GM13976 (cell line): ENCODE results near the gene PVALB.

ENCODE experiments used
- DNase-seq: peaks from one replicate; pipeline ENCODE4 v3.0.0; 2012; ENCODE audit warnings: low spot score
- CTCF ChIP-seq: IDR thresholded peaks from 2 replicates; pipeline ENCODE4 v1.5.1; 2012; ENCODE audit warnings: borderline replicate concordance, mild to moderate bottlenecking; ENCODE audit not compliant: insufficient read depth; ENCODE audit errors: extremely low read depth, missing control alignments, control extremely low read depth
- in situ Hi-C: fragments of 300-500 bp; cut with MboI; formaldehyde crosslinking; loops from one replicate; pipeline ENCODE4 v1.12.0; 2022; ENCODE audit warnings: low sequenced_read_pairs, mixed read lengths, inconsistent platforms; ENCODE audit not compliant: unreplicated experiment

Gene PVALB

GRCh38 chr22:36797911-36798673 lies 18.7 kb downstream of the PVALB start:
- DNase-seq, result peak; percentile 65
- in situ Hi-C loops, result no loop called here
- no peak for TF ChIP-seq CTCF

- no peak for DNase-seq
- in situ Hi-C loops, result no loop called here
- TF ChIP-seq CTCF, result no peak
These were observed 19.5 kb downstream of the PVALB start for GRCh38 chr22:36797374-36797773.

- DNase-seq, result no peak
- no peak for TF ChIP-seq CTCF
- in situ Hi-C loops, result no loop called here
These were observed 20.2 kb downstream of the PVALB start for GRCh38 chr22:36796552-36797175.

- no peak for DNase-seq
- in situ Hi-C loops, result no loop called here
- no peak for TF ChIP-seq CTCF
These were observed 21.2 kb downstream of the PVALB start for GRCh38 chr22:36795633-36796032.

- in situ Hi-C loops, result no loop called here
- no peak for TF ChIP-seq CTCF
- DNase-seq, result peak; percentile 66
These were observed 26.2 kb downstream of the PVALB start for GRCh38 chr22:36790648-36791047.

GRCh38 chr22:36787204-36787988 lies 29.4 kb downstream of the PVALB start:
- in situ Hi-C loops, result loop anchor here (10.0 kb wide), 1 partner anchor 187 kb away; no protein-coding TSS in a partner anchor
- DNase-seq, result no peak
- TF ChIP-seq CTCF, result no peak
